SK-N-SH treated with all-trans-retinoic acid at 6 μM for 48 hours (cell line): Measurements from ENCODE around the gene SP1.

Experiments used
- ARNTL ChIP-seq: fragments of 450-650 bp; formaldehyde crosslinking; IDR thresholded peaks from 2 replicates; pipeline ENCODE4 v1.5.0; 2020; ENCODE audit warnings: low read depth, mild to moderate bottlenecking, moderate library complexity, borderline replicate concordance
- CSDC2 ChIP-seq: fragments of 250-450 bp; sonication (Bioruptor Pico); IDR thresholded peaks from 2 replicates; pipeline ENCODE4 v1.5.0; 2020; ENCODE audit warnings: mild to moderate bottlenecking, moderate library complexity
- ISL1 ChIP-seq: fragments of 250-450 bp; sonication (Bioruptor Pico); IDR thresholded peaks from 2 replicates; pipeline ENCODE4 v2.1.2; 2022; ENCODE audit warnings: mild to moderate bottlenecking, moderate library complexity
- RARB ChIP-seq: fragments of 250-450 bp; sonication (Bioruptor Pico); IDR thresholded peaks from 2 replicates; pipeline ENCODE4 v1.8.0; 2021; ENCODE audit warnings: mild to moderate bottlenecking, moderate library complexity
- TCF4 ChIP-seq: fragments of 250-450 bp; sonication (Bioruptor Pico); IDR thresholded peaks from 2 replicates; pipeline ENCODE4 v1.8.0; 2021; ENCODE audit warnings: mild to moderate bottlenecking, moderate library complexity, borderline replicate concordance
- TOX ChIP-seq: fragments of 250-450 bp; sonication (Bioruptor Pico); IDR thresholded peaks from 2 replicates; pipeline ENCODE4 v1.8.0; 2021; ENCODE audit warnings: mild to moderate bottlenecking, moderate library complexity, borderline replicate concordance
- ZC3H10 ChIP-seq: fragments of 250-450 bp; sonication (Bioruptor Pico); IDR thresholded peaks from 2 replicates; pipeline ENCODE4 v1.5.1; 2021; ENCODE audit warnings: mild to moderate bottlenecking, moderate library complexity
- ZFP3 ChIP-seq: fragments of 250-450 bp; sonication (Bioruptor Pico); IDR thresholded peaks from 2 replicates; pipeline ENCODE4 v1.5.0; 2020; ENCODE audit warnings: mild to moderate bottlenecking, moderate library complexity
- ZNF565 ChIP-seq: fragments of 450-650 bp; formaldehyde crosslinking; conservative IDR thresholded peaks from 2 replicates; pipeline ENCODE4 v1.5.0; 2020; ENCODE audit warnings: low read depth, mild to moderate bottlenecking, moderate library complexity
- ZNF70 ChIP-seq: fragments of 450-650 bp; formaldehyde crosslinking; IDR thresholded peaks from 2 replicates; pipeline ENCODE4 v1.5.0; 2020; ENCODE audit warnings: mild to moderate bottlenecking, moderate library complexity
- TF ChIP-seq, protein P1 (sequence below): fragments of 250-450 bp; sonication (Bioruptor Pico); IDR thresholded peaks from 2 replicates; pipeline ENCODE4 v1.5.0; 2020; ENCODE audit warnings: mild to moderate bottlenecking, moderate library complexity
- TF ChIP-seq, protein P2 (sequence below): fragments of 250-450 bp; sonication (Bioruptor Pico); IDR thresholded peaks from 2 replicates; pipeline ENCODE4 v1.8.0; 2020; ENCODE audit warnings: mild to moderate bottlenecking, moderate library complexity, borderline replicate concordance
- TF ChIP-seq, protein P3 (sequence below): fragments of 250-450 bp; sonication (Bioruptor Pico); IDR thresholded peaks from 2 replicates; pipeline ENCODE4 v1.8.0; 2021; ENCODE audit warnings: low read depth, mild to moderate bottlenecking, moderate library complexity, borderline replicate concordance

DNA sequence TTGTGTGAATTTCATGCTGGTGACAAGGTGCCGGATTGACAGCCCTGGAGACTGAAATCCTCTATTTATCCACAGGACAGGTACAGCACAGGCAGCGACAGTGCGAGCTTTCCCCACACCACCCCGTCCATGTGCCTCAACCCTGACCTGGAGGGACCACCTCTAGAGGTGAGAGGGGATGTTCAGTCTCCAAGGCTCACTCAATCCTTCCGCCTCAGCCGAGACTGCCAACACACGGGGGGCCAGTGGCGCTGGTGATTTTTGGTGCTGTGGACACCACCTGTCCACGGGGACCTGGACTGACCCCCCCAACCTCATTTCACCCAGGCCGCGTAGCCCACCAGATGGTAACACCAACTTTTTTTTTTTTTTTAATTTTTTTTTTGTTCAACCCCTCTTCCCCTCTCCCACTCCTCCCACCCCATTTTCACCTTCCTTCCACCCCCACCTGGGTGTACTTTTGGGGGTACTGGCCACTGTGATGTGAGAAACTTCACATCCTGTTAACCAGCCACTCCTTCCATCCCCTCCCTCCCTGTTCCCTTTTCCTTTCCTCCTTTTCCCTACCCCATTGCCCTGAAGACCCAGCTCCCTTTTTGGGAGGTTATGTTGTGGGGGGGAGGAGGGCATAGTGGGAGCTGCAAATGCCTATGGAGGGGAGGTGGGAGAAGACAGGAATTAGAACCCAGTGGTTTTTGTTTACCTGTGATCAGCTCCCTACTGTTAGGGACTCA, 84.9 kb downstream of the SP1 start:
- TF ChIP-seq ZC3H10 (CRISPR knock-in tag) = no peak
- no peak for TF ChIP-seq TCF4
- no peak for TF ChIP-seq ARNTL (CRISPR knock-in tag)
- no peak for TF ChIP-seq ZNF565 (CRISPR knock-in tag)
- TF ChIP-seq CSDC2 = no peak
- no peak for TF ChIP-seq RARB
- TF ChIP-seq ZNF70 (CRISPR knock-in tag) = no peak
- TF ChIP-seq ZFP3 (CRISPR knock-in tag) = no peak
- TF ChIP-seq, protein P1, sequence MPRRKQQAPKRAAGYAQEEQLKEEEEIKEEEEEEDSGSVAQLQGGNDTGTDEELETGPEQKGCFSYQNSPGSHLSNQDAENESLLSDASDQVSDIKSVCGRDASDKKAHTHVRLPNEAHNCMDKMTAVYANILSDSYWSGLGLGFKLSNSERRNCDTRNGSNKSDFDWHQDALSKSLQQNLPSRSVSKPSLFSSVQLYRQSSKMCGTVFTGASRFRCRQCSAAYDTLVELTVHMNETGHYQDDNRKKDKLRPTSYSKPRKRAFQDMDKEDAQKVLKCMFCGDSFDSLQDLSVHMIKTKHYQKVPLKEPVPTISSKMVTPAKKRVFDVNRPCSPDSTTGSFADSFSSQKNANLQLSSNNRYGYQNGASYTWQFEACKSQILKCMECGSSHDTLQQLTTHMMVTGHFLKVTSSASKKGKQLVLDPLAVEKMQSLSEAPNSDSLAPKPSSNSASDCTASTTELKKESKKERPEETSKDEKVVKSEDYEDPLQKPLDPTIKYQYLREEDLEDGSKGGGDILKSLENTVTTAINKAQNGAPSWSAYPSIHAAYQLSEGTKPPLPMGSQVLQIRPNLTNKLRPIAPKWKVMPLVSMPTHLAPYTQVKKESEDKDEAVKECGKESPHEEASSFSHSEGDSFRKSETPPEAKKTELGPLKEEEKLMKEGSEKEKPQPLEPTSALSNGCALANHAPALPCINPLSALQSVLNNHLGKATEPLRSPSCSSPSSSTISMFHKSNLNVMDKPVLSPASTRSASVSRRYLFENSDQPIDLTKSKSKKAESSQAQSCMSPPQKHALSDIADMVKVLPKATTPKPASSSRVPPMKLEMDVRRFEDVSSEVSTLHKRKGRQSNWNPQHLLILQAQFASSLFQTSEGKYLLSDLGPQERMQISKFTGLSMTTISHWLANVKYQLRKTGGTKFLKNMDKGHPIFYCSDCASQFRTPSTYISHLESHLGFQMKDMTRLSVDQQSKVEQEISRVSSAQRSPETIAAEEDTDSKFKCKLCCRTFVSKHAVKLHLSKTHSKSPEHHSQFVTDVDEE (CRISPR knock-in tag) = no peak
- TF ChIP-seq, protein P2, sequence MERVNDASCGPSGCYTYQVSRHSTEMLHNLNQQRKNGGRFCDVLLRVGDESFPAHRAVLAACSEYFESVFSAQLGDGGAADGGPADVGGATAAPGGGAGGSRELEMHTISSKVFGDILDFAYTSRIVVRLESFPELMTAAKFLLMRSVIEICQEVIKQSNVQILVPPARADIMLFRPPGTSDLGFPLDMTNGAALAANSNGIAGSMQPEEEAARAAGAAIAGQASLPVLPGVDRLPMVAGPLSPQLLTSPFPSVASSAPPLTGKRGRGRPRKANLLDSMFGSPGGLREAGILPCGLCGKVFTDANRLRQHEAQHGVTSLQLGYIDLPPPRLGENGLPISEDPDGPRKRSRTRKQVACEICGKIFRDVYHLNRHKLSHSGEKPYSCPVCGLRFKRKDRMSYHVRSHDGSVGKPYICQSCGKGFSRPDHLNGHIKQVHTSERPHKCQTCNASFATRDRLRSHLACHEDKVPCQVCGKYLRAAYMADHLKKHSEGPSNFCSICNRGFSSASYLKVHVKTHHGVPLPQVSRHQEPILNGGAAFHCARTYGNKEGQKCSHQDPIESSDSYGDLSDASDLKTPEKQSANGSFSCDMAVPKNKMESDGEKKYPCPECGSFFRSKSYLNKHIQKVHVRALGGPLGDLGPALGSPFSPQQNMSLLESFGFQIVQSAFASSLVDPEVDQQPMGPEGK = no peak
- TF ChIP-seq, protein P3, sequence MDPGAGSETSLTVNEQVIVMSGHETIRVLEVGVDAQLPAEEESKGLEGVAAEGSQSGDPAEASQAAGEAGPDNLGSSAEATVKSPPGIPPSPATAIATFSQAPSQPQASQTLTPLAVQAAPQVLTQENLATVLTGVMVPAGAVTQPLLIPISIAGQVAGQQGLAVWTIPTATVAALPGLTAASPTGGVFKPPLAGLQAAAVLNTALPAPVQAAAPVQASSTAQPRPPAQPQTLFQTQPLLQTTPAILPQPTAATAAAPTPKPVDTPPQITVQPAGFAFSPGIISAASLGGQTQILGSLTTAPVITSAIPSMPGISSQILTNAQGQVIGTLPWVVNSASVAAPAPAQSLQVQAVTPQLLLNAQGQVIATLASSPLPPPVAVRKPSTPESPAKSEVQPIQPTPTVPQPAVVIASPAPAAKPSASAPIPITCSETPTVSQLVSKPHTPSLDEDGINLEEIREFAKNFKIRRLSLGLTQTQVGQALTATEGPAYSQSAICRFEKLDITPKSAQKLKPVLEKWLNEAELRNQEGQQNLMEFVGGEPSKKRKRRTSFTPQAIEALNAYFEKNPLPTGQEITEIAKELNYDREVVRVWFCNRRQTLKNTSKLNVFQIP (CRISPR knock-in tag) = no peak
- no peak for TF ChIP-seq TOX (CRISPR knock-in tag)
- no peak for TF ChIP-seq ISL1 (CRISPR knock-in tag)
